HG02970 (cell line): Measurements from ENCODE around the gene ARMH2.

Experiments
- ATAC-seq: cut with Tn5 transposase; IDR thresholded peaks from one replicate; pipeline ENCODE4 v1.9.1; 2021; ENCODE audit warnings: mild to moderate bottlenecking, moderate library complexity, moderate number of reproducible peaks; ENCODE audit not compliant: unreplicated experiment, low FRiP score

ARMH2 gene

DNA sequence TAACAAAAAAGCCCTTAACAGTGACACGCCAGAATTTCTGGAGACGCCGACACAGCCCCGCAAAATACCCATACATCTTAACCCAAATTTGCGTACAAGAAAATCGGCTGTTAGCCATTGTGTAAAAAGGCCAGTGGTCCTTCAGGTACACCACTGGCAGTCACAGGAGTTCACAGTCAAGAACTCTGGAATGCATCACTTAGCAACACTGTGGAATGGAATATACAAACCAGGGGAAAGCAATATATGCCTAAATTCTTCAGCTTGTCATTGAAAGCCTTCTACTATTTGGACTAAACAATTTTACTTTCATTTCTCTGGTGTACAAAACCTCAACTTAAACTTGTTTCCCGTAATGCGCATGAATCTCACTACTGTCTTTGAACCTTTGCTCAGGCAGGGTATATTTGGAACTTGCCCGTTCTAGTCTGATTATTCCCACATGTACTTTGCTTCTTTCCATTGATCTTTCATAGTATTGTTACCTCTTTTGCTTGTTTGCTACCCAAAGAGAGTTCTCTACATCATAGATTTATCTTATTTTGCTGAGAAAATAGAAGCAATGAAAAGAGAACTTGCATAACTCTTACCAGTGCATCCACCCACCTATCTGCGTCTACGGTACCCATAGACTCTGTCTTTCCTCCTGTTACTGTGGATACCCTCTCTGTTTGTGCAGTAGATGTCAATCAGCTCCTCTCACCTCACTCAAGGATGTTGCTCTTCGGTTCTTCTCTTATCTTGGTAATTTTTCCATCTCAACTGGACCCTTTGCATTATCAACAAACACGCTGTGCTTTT is at the start of gene ARMH2:
TSS of gene ARMH2 (minus strand) at position 178 of the 801 bp plus-strand sequence. CDS start at position 118, 60 bp downstream.
- no peak for ATAC-seq

DNA sequence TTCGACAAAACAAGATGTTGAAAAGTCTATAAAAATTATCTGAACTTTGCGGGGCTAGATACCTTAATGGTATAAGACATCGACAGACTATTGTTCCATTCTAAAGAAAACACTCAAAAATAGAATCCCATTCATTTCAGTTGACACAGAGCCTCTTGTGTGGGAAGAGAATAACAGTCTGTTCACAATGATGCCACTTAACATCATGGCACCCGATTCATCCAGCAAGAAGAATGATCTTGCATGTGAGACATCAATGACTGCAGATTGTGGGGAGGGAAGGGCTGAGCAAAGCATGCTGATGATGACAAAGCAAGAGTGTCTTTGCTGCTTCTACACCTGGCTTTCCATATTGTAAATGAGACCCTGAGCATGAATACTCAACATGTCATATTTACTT is 49.7 kb upstream of the ARMH2 start:
- no peak for ATAC-seq

DNA sequence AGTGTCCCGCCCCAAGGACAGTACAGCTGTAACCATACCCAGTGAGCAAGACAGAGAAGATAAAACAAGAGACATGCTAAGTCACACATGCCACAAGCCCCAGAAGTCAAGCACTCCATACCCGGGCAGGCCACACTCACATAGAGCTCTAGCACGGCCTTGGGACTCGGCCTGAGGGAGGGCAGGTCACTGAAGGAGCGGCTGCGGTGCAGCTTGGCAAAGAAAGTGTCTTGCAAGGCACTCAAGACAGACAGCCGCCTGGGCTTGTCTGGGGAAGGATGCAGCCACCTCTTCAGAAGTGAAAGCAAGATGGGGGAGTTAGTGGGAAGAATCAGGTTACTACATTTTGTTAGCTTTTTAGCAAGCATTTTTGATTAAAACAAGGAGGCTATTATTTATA is 48.7 kb upstream of the ARMH2 start:
- ATAC-seq, result no peak

DNA sequence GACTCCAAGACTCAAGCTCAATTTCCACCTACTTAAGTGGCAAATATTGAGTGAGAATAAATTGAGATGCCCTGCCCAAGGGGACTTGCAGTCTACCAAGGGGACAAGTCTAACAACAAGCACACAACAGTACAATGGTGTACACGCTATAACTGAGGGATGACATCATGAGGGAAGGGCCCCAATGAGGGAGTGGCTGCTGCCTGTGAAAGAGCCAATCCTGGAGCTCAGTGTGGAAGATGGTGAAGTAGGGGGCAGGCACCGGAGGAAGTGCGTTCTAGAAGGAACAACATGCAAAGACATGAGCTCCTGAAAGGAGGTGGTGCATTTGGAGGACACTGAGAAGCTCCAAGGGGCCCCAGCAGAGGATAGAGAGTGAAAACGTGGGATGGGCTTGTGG is 46.9 kb upstream of the ARMH2 start:
- ATAC-seq, result no peak

DNA sequence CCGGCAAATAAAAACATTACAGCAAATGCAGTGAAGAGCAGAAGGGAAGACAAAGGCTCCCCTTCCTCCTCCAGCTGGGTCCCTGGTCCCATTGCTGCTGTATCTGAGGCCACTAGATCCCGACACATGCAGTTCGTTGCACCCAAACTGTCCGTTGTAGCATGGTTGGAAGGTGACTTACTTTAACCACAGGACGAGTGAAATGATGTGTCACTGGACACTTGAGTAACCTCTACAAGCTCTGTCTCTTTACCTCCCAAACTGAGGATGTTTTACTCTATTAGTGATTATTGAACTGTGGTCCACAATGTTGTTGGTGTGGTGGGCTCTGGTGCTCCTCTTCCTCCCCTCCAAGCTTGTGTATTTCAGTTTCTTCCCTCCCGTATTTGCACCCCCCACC is 46.2 kb upstream of the ARMH2 start:
- ATAC-seq, result no peak

DNA sequence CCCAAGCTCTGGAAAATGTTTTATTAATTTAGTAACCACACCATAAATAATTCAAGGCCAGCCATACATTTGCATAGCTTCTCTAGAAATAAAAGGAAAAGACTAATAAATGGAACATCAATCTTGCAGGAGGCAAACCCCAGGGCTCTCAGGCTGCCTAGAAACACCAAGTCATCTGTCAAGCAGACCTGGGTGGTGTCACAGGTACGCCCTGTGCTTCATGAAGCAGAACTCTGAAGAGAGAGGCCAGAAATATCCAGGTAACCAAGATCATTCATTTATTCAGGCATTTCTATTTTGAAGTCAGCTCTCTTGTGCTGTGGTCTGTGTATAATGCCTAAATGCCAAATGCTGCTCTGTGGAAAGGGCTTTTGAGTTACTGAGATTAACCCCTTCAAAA is 45.3 kb upstream of the ARMH2 start:
- ATAC-seq, result no peak

DNA sequence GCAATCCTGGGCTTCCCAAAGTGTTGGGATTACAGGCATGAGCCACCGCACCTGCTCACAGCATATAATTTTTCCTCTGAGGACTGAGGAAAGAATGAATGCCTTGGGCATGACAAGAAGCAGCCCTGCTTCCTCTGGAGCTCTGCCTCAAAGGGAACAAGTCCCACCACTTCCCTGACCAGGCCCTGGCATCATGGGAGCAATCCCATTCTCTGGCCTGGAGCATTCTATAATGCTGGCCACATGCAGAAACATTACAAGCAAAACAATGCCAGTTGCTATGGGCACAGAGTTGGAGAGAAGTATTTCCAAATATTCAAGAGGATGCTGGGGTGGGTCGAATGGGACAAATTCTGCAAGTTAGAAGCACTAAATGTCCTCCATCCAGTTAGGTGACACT is 41.5 kb upstream of the ARMH2 start:
- no peak for ATAC-seq

DNA sequence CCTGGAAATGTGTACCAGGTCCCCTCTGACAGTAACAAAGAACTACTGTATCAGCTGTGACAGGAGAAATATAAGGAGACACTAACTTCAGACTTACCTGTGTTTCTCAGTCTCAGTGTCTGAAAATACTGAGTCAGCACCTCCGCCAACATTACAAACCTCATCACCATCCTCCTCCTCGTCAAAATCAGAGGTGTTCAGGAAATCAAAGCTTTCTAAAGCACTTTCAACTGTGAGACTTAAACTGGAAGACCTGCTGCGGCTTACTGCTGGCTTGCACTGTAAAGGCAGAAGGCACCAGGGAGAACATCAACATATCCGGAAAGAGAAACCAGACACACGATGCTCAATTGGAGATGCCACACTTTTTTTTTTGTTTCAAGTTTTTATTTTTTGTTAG is 40.3 kb upstream of the ARMH2 start:
- no peak for ATAC-seq

DNA sequence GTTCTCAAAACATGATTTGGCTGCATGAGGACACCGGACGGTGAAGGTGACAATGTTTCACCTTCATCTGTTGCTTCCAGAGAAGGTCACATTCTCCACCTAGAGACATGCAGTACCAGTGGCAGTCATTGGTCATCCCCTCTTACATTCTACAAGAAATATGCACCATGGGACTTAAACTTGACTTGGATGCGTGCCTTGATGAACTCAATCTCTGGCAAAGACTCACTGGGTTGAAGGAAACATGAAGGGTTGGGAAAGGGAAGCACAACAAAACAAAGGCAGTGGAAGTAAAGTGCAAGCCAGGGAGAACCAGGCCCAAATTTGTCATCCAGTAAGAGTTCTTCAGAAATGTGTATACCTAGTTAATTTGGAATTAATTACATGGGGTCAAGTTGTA is 39.4 kb upstream of the ARMH2 start:
- ATAC-seq, result no peak

DNA sequence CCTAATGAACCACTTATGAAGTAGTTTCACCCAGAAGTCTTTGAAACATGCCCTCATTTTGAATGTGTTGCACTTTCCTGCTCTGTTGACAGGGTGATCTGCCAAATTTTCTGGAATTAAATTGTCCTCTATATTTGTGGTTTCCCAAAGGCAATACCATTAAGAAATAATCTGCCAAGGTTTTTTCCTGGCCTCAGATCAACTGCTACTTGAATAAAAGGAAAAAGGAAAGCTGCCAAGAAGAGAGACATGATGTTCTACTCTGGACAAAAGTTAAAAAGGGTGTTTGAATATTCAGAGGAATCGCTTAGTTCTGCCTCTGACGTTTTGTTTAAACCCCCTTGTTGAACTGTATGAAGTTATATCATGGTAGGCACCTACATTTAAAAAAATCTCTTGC is 37.4 kb upstream of the ARMH2 start:
- no peak for ATAC-seq

DNA sequence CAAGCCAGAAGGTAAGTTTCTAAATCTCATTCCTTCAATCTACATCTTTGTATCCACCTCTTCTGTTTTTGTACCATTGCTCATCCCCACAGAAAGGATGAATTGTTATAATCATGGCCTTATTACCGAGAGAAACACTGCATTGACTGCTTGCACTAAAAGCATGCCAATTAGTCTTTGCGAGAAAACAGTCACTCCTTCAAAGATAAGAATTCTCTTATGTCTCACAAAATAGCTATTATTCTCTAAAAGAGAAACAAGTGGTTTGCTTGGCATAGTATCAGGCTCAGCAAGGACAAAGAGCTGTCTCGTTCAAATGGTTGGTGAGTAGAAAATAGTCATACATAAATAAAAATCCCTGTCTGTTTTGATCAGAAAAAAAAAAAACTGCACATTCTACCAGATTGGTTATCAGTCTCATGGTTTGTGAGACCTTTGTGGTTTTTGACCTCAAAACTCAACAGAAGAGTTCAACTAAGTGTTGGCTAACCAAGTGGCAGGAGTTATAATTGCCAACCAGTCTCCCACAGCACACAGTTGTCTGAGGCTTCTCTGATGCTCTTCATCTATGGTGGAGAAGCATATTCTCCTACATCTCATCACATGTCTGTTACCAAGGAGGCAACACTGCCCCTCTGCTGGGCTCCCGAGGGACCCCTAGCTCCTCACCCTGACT is 35.1 kb upstream of the ARMH2 start:
- ATAC-seq, result no peak

DNA sequence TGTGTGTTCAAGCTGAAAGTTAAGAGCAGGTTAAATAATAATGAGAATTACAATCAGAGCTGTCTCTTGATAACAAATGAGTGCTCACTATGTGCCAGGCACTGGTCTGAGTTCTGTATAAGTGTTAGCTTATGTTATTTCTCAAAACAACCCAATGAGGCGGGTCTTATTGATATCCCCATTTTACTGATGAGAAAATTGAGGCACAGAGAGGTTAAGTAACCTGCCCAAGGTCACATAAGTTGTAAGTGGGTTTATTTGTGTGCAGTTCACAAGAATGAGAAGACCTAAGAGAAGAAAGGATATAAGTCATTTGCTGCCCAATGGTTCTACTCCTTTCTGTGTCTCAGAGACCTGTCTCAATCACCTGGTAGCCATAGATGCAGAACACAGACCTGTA is 34.1 kb upstream of the ARMH2 start:
- no peak for ATAC-seq

DNA sequence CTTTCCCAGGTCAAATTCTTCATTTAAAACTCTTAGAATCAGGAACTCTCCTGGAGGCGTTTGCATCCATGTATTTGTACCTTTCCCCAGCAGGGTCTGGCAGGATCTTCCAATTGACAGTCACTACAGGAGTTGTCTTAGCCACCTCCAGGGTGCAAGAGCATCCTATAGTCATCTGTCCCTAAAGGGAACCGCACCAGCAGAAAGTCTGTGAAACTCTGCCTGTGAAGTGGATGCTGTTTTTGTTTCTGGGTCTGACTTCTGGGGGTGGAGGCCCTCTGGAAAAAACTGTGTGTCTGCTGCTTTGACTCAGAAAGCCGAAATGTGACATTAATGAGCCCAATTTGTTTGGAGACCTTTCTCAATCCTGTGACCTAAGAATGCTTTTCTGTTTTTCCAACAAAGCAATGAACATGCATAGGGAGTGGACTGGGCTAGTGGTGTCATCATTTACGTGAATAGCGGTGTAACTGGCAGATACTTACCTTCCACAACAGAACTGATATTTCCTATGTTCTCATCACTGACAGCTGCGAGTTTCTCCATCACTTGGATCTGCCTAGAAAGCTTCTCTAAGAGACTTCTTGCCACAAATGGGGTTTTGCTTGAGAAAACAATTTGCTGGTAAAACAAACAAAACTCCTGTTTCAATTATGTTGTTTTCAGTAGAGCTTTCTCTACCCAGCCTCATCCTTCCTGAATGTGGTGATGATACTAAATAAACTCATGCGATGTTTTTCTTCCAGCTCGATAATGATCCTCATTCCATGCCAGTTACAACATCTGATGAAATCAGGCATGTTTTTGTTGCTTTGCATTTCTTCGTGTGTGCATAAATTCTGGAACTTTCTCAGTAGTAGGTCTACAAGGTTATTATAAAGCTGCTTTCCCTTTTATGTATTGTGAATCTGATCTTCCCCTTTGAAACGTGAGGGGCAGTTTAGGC is 33.3 kb upstream of the ARMH2 start:
- ATAC-seq, result no peak

DNA sequence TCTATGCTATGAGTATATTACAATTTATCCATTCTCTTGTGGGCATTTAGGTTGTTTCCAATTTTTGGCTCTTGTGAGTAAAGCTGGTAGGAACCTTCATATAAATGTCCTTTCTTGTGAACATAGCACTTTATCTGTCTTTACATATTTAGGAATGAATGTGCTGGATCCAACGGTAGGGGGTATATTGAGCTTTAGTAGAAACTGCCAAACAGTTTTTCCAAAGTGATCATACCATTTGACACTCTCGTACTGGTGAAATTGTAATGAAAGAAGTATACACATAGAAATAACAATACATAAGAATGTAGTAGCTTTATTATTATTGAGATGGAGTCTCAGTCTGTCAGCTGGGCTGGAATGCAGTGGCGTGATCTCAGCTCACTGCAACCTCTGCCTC is 30.9 kb upstream of the ARMH2 start:
- ATAC-seq, result no peak

DNA sequence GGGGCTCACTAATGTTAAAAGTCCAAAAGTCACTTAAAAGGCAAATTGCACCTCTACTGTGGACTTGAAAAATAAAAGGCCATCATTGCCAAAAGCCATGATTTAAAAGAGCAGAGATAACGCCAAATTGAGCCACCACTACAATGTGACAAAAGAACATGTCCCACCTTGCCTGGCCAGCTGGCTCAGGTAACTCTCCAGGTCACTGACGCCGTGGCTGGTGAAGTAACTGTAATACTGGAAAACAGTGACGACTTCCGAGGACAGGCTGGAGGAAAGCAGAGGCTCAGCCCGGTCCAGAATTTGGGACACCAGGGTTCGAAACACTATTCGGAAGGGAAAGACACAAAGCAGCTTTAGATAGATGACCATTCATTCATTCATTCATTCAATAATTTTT is 29.3 kb upstream of the ARMH2 start:
- ATAC-seq, result no peak

DNA sequence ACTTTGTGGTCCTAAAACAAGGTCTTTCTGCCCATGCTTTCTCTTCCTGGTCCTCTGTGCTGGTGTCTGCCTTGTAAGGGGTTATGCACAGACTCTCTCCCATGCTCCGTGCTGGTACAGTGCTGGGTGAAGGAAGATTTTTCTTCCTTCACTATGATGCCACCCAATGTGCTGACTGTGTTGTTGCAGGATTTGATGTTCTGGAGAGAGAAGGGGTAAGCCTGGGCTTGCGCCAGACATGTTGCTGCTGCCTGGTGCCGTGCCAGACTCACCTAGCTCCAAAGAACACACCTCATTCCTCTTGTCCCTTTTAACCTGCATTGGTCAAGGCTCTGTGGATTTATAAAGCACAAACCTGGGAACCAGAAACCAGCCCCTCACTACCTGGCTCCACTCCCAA is 28.4 kb upstream of the ARMH2 start:
- no peak for ATAC-seq

DNA sequence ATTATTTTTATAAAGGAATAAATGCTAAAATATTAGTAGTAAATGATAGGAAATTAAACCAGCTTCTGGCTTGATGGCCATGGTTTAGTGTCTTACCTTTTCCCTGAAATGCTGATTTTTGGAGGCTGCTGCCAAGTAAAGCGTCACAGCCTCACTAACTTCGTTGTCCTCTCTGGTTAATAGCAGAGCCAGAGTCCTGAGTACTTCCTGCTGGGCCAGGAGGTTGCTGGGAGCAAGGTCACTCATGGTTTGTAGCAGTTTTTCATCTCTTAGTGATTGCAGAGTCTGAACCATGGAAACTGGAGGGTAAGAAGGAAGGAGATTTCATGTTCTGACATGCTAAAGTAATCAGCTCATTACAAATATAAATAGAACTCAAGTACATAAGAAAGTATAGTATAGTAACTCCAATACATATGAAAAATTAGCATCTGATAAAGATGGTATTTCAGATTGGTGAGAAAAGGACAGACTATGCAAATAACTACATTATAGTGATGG is 26.5 kb upstream of the ARMH2 start:
- ATAC-seq, result no peak

DNA sequence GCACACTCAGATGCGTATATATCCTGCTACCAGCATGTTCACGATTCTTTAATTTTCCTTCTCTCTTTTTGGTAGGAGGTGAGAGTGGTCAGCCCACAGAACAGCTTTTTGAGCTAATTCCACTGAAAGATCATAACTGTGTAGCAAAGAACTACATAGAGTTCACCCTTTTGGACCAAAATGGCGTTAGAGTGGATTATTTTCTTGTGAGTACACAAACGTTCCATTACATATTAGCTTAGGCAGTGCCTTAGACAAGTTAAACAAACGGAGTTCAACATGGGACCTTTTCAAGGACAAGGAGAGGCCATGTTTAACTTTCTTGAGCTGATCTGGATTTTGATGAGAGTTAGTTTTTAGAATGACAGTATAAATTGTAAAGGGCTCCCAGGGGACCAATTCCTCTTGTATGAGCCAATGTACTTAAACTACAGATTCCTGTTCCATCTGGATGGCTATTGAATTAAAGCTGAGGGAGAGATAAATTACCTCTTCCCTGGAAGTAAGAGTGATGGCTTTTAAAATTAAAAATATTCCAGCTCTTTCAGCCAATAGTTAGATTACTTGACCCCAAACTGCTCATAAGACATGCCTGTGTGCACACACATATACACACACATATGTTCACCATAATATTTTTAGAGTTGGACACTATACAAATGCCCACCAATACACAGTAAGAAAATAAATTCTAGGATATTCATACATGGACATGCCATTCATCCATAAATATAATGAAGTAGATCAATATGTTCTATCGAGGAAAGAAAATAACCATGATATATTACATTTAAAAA is 25.6 kb upstream of the ARMH2 start:
- ATAC-seq, result no peak

DNA sequence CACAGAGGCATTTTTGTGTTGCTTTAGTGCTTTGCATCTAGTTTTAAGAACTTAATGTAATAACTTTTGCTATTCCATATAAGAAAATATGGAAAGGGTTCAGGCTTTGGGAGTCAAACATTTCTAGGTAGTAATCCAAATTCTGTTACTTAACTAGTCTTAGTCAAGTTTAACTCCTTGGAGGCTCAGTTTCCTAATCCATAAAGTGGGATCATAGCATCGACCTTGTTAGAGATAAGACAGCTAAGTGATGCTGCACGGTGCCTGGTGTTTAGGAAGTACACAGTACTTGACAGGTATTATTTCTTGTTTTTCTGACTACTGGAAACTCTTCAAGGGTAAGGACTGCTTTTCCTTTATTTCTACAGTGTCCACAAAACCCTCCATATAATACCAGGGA is 24.5 kb upstream of the ARMH2 start:
- no peak for ATAC-seq

DNA sequence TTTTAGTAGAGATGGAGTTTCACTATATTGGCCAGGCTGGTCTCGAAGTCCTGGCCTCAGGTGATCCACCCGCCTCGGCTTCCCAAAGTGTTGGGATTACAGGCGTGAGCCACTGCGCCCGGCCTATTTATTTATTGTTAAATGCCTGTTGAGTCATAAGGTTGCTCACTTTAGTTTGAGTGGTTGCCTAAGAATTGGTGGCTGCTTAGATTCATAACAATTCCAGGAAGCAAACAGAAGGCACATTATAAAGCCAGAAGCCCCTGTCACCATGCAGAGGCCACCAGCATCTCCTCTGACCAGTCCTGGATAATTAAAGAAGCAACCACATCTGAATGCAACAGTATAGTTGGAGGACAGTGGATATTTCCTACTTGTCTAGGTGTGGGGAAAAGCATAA is 24.0 kb upstream of the ARMH2 start:
- ATAC-seq, result no peak
